Measurements from ENCODE around the gene ARHGEF4. TPM values are rescaled to one million over a fixed set of nuclear protein-coding genes. Genes with fewer than 3 reads are reported as not detected.

The ARHGEF4 gene
- total RNA-seq, 1 experiment from 2014 or later = 26.6 TPM

GRCh38 chr2:131056932-131057287 is 220.2 kb downstream of the ARHGEF4 start:
- DNase-seq (ENCODE audit: low read depth, low spot score) (no peak), ATAC-seq (no peak)
- no peaks in the 10 kb centered on the region for H3K27me3 ChIP-seq (ENCODE audit: insufficient read depth, low read length)
- H3K4me1 ChIP-seq (ENCODE audit: control insufficient read depth in 1 of 2, insufficient read depth in 2 of 2, low read length in 2 of 2) = no peaks in the 10 kb centered on the region
- no peak overlapping the region for H3K4me2 ChIP-seq (ENCODE audit: low read length)
- POLR2A ChIA-PET = no interaction called here
- intact Hi-C loops (cut with micrococcal nuclease) = no loop called here
- H3K9me3 ChIP-seq (ENCODE audit: control insufficient read depth in 1 of 2, insufficient read depth in 1 of 2, low read depth in 1 of 2, low read length in 2 of 2) = no peaks in the 10 kb centered on the region
- peaks cover 93% of the 10 kb centered on the region for H3K79me2 ChIP-seq (ENCODE audit: insufficient read depth, low read length)
- BruUV-seq (replicated peaks) = no TSS peak
- no peak overlapping the region for H3K27ac ChIP-seq (ENCODE audit: low read depth, low read length)
- CTCF ChIA-PET = no interaction called here
- peaks cover 39 to 44% of the 10 kb centered on the region in 2 experiments; a peak in 3 of 4 replicates for H3K36me3 ChIP-seq (ENCODE audit: control insufficient read depth in 1 of 2, insufficient read depth in 2 of 2, low read length in 2 of 2)
- H3K4me3 ChIP-seq (replicated peaks in 1 of 2; ENCODE audit: low read depth in 1 of 2, low read length in 2 of 2) = no peak overlapping the region
- RAD21 ChIA-PET (ENCODE audit: low non-redundant PET in 1 of 2, low total read pairs in 2 of 2, uncharacterized antibody in 2 of 2, unreplicated experiment in 2 of 2) = no interaction called here
- TF ChIP-seq ATF3 (IDR thresholded peaks at IDR 0.05) (no peak), ZBTB33 (IDR thresholded peaks at IDR 0.05; ENCODE audit: extremely low read depth, insufficient replicate concordance, low read length) (no peak), ELF1 (IDR thresholded peaks at IDR 0.05; ENCODE audit: borderline replicate concordance, low read depth) (no peak), ZNF274 (IDR thresholded peaks at IDR 0.05; ENCODE audit: low read depth, low read length) (no peak), SIN3A (IDR thresholded peaks at IDR 0.05; ENCODE audit: low read depth) (no peak), CEBPB (IDR thresholded peaks at IDR 0.05; ENCODE audit: low read depth) (no peak), CBX3 (IDR thresholded peaks at IDR 0.05; ENCODE audit: low read depth) (no peak), CTCF (IDR thresholded peaks at IDR 0.05 in 2 of 3, conservative IDR thresholded peaks at IDR 0.05 in 1 of 3; ENCODE audit: borderline replicate concordance in 1 of 3, insufficient read depth in 1 of 3, low read depth in 2 of 3, low read length in 2 of 3) (no peak), FOSL1 (IDR thresholded peaks at IDR 0.05; ENCODE audit: low read depth) (no peak), RAD21 (IDR thresholded peaks at IDR 0.05; ENCODE audit: low read depth) (no peak), REST (IDR thresholded peaks at IDR 0.05; ENCODE audit: low read depth) (no peak), POLR2AphosphoS5 (IDR thresholded peaks at IDR 0.05; ENCODE audit: low read depth, low read length) (no peak), EZH2 (IDR thresholded peaks at IDR 0.05) (no peak), POLR2A (IDR thresholded peaks at IDR 0.05; ENCODE audit: borderline replicate concordance, extremely low read depth, insufficient read depth, insufficient read length) (no peak), SRF (IDR thresholded peaks at IDR 0.05; ENCODE audit: low read depth) (no peak), EZH2phosphoT487 (IDR thresholded peaks at IDR 0.05; ENCODE audit: borderline replicate concordance) (no peak), SP1 (IDR thresholded peaks at IDR 0.05; ENCODE audit: low read depth) (no peak), YY1 (IDR thresholded peaks at IDR 0.05; ENCODE audit: extremely low read depth, insufficient replicate concordance, low read depth, low read length) (no peak), MAX (IDR thresholded peaks at IDR 0.05) (no peak)
- H4K20me1 ChIP-seq (ENCODE audit: insufficient read depth) = peaks cover 9% of the 10 kb centered on the region; the same call in 1 of the 2 replicates
- H3K9me2 ChIP-seq (ENCODE audit: insufficient read depth) = no peaks in the 10 kb centered on the region
- H3K9ac ChIP-seq (ENCODE audit: low read length) = no peak overlapping the region
- no peak overlapping the region for H2AFZ ChIP-seq (ENCODE audit: low read depth, low read length, poor library complexity, severe bottlenecking)

Data from HCT116 (cell line).